Astrocyte (in vitro differentiated cells and primary cell): ENCODE data around the gene ELFN2. TPM values are rescaled to one million over a fixed set of nuclear protein-coding genes. Genes with fewer than 3 reads are reported as not detected.

Experiments used
- DNase-seq: peaks from one replicate; pipeline ENCODE4 v3.0.0-alpha.2; 2010; ENCODE audit warnings: low read depth
- FAIRE-seq: peaks from 2 replicates; lab custom pipeline; 2011; peaks lifted over from hg19 to GRCh38; lab: Jason Lieb, UNC
- H2AFZ ChIP-seq: 2 replicates; pipeline ENCODE4 v1.6.0; 2012; ENCODE audit warnings: low read depth, low read length, inconsistent platforms
- H3K27ac ChIP-seq: 2 replicates; pipeline ENCODE4 v1.5.1; 2011; ENCODE audit warnings: low read depth, low read length, inconsistent platforms
- H3K27me3 ChIP-seq: 2 replicates; pipeline ENCODE4 v1.6.0; 2011; ENCODE audit warnings: low read length, inconsistent platforms; ENCODE audit not compliant: insufficient read depth
- H3K36me3 ChIP-seq: 2 replicates; pipeline ENCODE4 v1.5.1; 2011; ENCODE audit warnings: low read length, inconsistent platforms; ENCODE audit not compliant: insufficient read depth
- H3K4me1 ChIP-seq: 2 replicates; pipeline ENCODE4 v1.5.1; 2011; ENCODE audit warnings: low read length, inconsistent platforms; ENCODE audit not compliant: insufficient read depth
- H3K4me2 ChIP-seq: 2 replicates; pipeline ENCODE4 v1.6.0; 2012; ENCODE audit warnings: low read length, inconsistent platforms
- H3K4me3 ChIP-seq: 2 replicates; pipeline ENCODE4 v1.5.1; 2011; ENCODE audit warnings: low read depth, mild to moderate bottlenecking, low read length, inconsistent platforms; ENCODE audit not compliant: insufficient read depth
- H3K79me2 ChIP-seq: 2 replicates; pipeline ENCODE4 v1.6.0; 2012; ENCODE audit warnings: mild to moderate bottlenecking, low read length, inconsistent platforms; ENCODE audit not compliant: insufficient read depth
- H3K9ac ChIP-seq: 2 replicates; pipeline ENCODE4 v1.6.0; 2012; ENCODE audit warnings: mild to moderate bottlenecking, low read length, inconsistent platforms
- H3K9me3 ChIP-seq: 2 replicates; pipeline ENCODE4 v1.5.1; 2012; ENCODE audit warnings: low read depth, mild to moderate bottlenecking, low read length, inconsistent platforms; ENCODE audit not compliant: insufficient read depth
- H4K20me1 ChIP-seq: 2 replicates; pipeline ENCODE4 v1.6.0; 2012; ENCODE audit warnings: low read length, inconsistent platforms; ENCODE audit not compliant: insufficient read depth
- H3K27ac Mint-ChIP-seq: one replicate; pipeline ENCODE4 v1.8.0; 2021; ENCODE audit warnings: mild to moderate bottlenecking, mixed read lengths; ENCODE audit not compliant: unreplicated experiment
- H3K27me3 Mint-ChIP-seq: one replicate; pipeline ENCODE4 v1.8.0; 2021; ENCODE audit warnings: low read depth, mixed read lengths; ENCODE audit not compliant: unreplicated experiment
- H3K36me3 Mint-ChIP-seq: one replicate; pipeline ENCODE4 v1.8.0; 2021; ENCODE audit warnings: low read depth, mixed read lengths; ENCODE audit not compliant: unreplicated experiment
- H3K4me1 Mint-ChIP-seq: one replicate; pipeline ENCODE4 v1.8.0; 2021; ENCODE audit warnings: low read depth, mixed read lengths; ENCODE audit not compliant: unreplicated experiment
- H3K4me3 Mint-ChIP-seq: one replicate; pipeline ENCODE4 v1.8.0; 2021; ENCODE audit warnings: mild to moderate bottlenecking, moderate library complexity, mixed read lengths; ENCODE audit not compliant: unreplicated experiment
- H3K9me3 Mint-ChIP-seq: one replicate; pipeline ENCODE4 v1.8.0; 2021; ENCODE audit warnings: mild to moderate bottlenecking, mixed read lengths; ENCODE audit not compliant: unreplicated experiment
- CTCF ChIP-seq: IDR thresholded peaks from 2 replicates; pipeline ENCODE4 v1.5.1; 2011; ENCODE audit warnings: low read depth, mild to moderate bottlenecking, inconsistent platforms, low read length, moderate library complexity; ENCODE audit not compliant: insufficient read depth
- EZH2 ChIP-seq: IDR thresholded peaks from 2 replicates; pipeline ENCODE4 v1.6.1; 2012; ENCODE audit warnings: mild to moderate bottlenecking, low read length, inconsistent platforms; ENCODE audit not compliant: insufficient read depth
- total RNA-seq: library from RNA; stranded (reverse); gene quantifications from 2 replicates; pipeline ENCODE4 v1.2.1, GENCODE V29; 2021

Gene ELFN2
- total RNA-seq, 1 donor from 2014 or later, result 2.8 TPM

GRCh38 chr22:37430941-37431340 lies 3.7 kb upstream of the ELFN2 start:
- Histone ChIP-seq H3K4me3 (peak overlapping the region; percentile 13), H3K27me3 (peaks cover 2% of the 10 kb centered on the region), H3K4me2 (peak overlapping the region; percentile 81), H3K27ac (peak overlapping the region; percentile 94), H3K36me3 (no peaks in the 10 kb centered on the region), H2AFZ (no peak overlapping the region), H3K4me1 (peaks cover 33% of the 10 kb centered on the region), H4K20me1 (no peaks in the 10 kb centered on the region), H3K79me2 (no peaks in the 10 kb centered on the region), H3K9ac (no peak overlapping the region), H3K9me3 (peaks cover 14% of the 10 kb centered on the region)
- Mint-ChIP-seq H3K27me3 (peaks cover 27% of the 10 kb centered on the region), H3K9me3 (peaks cover 22% of the 10 kb centered on the region), H3K4me1 (peaks cover 19% of the 10 kb centered on the region), H3K36me3 (peaks cover 8% of the 10 kb centered on the region), H3K4me3 (no peak overlapping the region), H3K27ac (no peak overlapping the region)
- TF ChIP-seq CTCF (no peak), EZH2 (no peak)
- FAIRE-seq (no peak), DNase-seq (no peak)

GRCh38 chr22:37428649-37429586 lies 1.6 kb upstream of the ELFN2 start:
- no peak for TF ChIP-seq EZH2
- peak; percentile 66 for TF ChIP-seq CTCF
- H3K27ac ChIP-seq, result no peak overlapping the region
- H3K4me3 Mint-ChIP-seq, result peak overlapping the region; percentile 47
- peaks cover 14% of the 10 kb centered on the region for H3K9me3 ChIP-seq
- no peaks in the 10 kb centered on the region for H3K36me3 Mint-ChIP-seq
- H3K79me2 ChIP-seq, result no peaks in the 10 kb centered on the region
- peaks cover 44% of the 10 kb centered on the region for H3K27me3 Mint-ChIP-seq
- no peak overlapping the region for H3K9ac ChIP-seq
- H2AFZ ChIP-seq, result no peak overlapping the region
- peaks cover 4% of the 10 kb centered on the region for H4K20me1 ChIP-seq
- peaks cover 15% of the 10 kb centered on the region for H3K9me3 Mint-ChIP-seq
- H3K36me3 ChIP-seq, result no peaks in the 10 kb centered on the region
- H3K4me1 ChIP-seq, result peaks cover 34% of the 10 kb centered on the region
- H3K4me3 ChIP-seq, result no peak overlapping the region
- H3K4me2 ChIP-seq, result no peak overlapping the region
- peak overlapping the region; percentile 84 for H3K27ac Mint-ChIP-seq
- H3K27me3 ChIP-seq, result peaks cover 8% of the 10 kb centered on the region
- DNase-seq (peak; percentile 24), FAIRE-seq (no peak)
- H3K4me1 Mint-ChIP-seq, result peaks cover 22% of the 10 kb centered on the region
